ENCODE data around the gene SP110. TPM values are rescaled to one million over a fixed set of nuclear protein-coding genes. Genes with fewer than 3 reads are reported as not detected.

The SP110 gene
- total and polyA plus RNA-seq, 2 experiments from 2014 or later = 2.3 to 8.2 TPM

DNA sequence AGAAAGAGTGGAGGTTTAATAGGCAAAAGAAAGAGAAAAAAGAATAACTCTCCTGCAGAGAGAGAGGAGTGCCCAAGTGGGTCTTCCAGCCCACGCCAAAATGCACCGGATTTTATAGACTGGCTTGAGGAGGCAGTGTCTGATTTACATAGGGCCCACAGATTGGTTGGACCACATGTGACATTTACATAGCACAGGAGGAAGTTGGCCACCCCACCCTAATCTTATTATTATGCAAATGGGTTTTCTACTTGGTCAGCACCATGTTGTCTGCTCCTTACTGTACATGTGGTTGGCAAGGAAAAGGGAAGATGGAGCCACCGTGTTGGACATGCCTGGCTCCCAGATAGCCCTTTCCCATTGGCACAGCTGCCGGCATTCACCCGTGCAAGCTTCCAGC is 56.8 kb downstream of the SP110 start:
- H3K4me3 Mint-ChIP-seq = no peak overlapping the region
- H3K4me3 ChIP-seq = no peak overlapping the region
- DNase-seq (ENCODE audit: low spot score) (no peak), ATAC-seq (no peak)
- H3K79me2 ChIP-seq (replicated peaks; ENCODE audit: insufficient read depth) = no peaks in the 10 kb centered on the region
- H3K4me1 ChIP-seq (ENCODE audit: insufficient read depth) = no peaks in the 10 kb centered on the region
- H3F3A ChIP-seq (replicated peaks; ENCODE audit: low read depth) = no peaks in the 10 kb centered on the region
- H3K36me3 Mint-ChIP-seq (ENCODE audit: low read depth) = no peaks in the 10 kb centered on the region
- no peaks in the 10 kb centered on the region for H3K27me3 ChIP-seq (ENCODE audit: insufficient read depth)
- H3K27ac Mint-ChIP-seq = no peak overlapping the region
- H2AFZ ChIP-seq = no peak overlapping the region
- peaks cover 10% of the 10 kb centered on the region for H3K27me3 Mint-ChIP-seq (ENCODE audit: insufficient read depth, low read depth, poor library complexity)
- H3K4me2 ChIP-seq = no peak overlapping the region
- H3K36me3 ChIP-seq (ENCODE audit: insufficient read depth) = no peaks in the 10 kb centered on the region
- H3K27ac ChIP-seq (ENCODE audit: low read depth) = no peak overlapping the region
- no peaks in the 10 kb centered on the region for H4K20me1 ChIP-seq (replicated peaks; ENCODE audit: insufficient read depth)
- no peak for TF ChIP-seq ZNF114 (CRISPR knock-in tag; IDR thresholded peaks at IDR 0.05)
- no peak for TF ChIP-seq NANOG (IDR thresholded peaks at IDR 0.05; ENCODE audit: borderline replicate concordance)
- TF ChIP-seq, protein P1, sequence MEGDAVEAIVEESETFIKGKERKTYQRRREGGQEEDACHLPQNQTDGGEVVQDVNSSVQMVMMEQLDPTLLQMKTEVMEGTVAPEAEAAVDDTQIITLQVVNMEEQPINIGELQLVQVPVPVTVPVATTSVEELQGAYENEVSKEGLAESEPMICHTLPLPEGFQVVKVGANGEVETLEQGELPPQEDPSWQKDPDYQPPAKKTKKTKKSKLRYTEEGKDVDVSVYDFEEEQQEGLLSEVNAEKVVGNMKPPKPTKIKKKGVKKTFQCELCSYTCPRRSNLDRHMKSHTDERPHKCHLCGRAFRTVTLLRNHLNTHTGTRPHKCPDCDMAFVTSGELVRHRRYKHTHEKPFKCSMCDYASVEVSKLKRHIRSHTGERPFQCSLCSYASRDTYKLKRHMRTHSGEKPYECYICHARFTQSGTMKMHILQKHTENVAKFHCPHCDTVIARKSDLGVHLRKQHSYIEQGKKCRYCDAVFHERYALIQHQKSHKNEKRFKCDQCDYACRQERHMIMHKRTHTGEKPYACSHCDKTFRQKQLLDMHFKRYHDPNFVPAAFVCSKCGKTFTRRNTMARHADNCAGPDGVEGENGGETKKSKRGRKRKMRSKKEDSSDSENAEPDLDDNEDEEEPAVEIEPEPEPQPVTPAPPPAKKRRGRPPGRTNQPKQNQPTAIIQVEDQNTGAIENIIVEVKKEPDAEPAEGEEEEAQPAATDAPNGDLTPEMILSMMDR (conservative IDR thresholded peaks at IDR 0.05; ENCODE audit: low read depth in 2 of 2) = no peak
- H3K4me1 Mint-ChIP-seq = 0 out of 3 replicates have a peak, but pooled peaks cover 2% of the 10 kb centered on the region
- peaks cover 2% of the 10 kb centered on the region; the same call in 2 of the 3 replicates for H3K9me3 Mint-ChIP-seq
- peaks cover 4% of the 10 kb centered on the region; the same call in 1 of the 2 replicates for H3K9me2 ChIP-seq (ENCODE audit: insufficient read depth)

DNA sequence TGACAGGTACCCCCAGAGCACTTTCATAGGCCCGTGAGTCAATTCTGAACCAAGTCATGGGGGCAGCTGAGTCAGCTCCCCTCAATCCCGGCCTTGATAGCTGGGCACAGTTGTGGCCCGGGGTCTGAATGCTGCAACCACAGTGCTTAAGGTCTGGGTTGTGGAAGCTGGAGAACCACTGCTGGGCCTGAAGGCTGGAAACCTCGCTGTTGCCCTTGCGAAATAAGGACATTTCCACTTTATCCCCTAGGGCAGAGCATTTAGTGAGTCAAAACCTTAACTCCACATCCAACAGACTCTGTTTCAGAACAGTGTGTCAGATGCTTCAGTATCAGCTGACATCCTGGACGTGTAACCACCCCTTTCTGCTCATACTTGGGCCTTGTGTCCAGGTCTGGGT is 58.6 kb downstream of the SP110 start:
- no peaks in the 10 kb centered on the region for H3K36me3 ChIP-seq (ENCODE audit: insufficient read depth)
- peaks cover 10% of the 10 kb centered on the region for H3K27me3 Mint-ChIP-seq (ENCODE audit: insufficient read depth, low read depth, poor library complexity)
- TF ChIP-seq EZH2 (IDR thresholded peaks at IDR 0.05; ENCODE audit: low read depth, unreplicated experiment) (no peak), STAT1 (IDR thresholded peaks at IDR 0.05; ENCODE audit: unreplicated experiment) (no peak), ZNF114 (CRISPR knock-in tag; IDR thresholded peaks at IDR 0.05) (no peak), POLR2AphosphoS5 (IDR thresholded peaks at IDR 0.05; ENCODE audit: low read depth) (no peak), NANOG (IDR thresholded peaks at IDR 0.05; ENCODE audit: borderline replicate concordance) (no peak), EZH2phosphoT487 (IDR thresholded peaks at IDR 0.05; ENCODE audit: unreplicated experiment) (no peak), ZNF331 (CRISPR knock-in tag; IDR thresholded peaks at IDR 0.05; ENCODE audit: low read depth) (no peak)
- TF ChIP-seq, protein P2, sequence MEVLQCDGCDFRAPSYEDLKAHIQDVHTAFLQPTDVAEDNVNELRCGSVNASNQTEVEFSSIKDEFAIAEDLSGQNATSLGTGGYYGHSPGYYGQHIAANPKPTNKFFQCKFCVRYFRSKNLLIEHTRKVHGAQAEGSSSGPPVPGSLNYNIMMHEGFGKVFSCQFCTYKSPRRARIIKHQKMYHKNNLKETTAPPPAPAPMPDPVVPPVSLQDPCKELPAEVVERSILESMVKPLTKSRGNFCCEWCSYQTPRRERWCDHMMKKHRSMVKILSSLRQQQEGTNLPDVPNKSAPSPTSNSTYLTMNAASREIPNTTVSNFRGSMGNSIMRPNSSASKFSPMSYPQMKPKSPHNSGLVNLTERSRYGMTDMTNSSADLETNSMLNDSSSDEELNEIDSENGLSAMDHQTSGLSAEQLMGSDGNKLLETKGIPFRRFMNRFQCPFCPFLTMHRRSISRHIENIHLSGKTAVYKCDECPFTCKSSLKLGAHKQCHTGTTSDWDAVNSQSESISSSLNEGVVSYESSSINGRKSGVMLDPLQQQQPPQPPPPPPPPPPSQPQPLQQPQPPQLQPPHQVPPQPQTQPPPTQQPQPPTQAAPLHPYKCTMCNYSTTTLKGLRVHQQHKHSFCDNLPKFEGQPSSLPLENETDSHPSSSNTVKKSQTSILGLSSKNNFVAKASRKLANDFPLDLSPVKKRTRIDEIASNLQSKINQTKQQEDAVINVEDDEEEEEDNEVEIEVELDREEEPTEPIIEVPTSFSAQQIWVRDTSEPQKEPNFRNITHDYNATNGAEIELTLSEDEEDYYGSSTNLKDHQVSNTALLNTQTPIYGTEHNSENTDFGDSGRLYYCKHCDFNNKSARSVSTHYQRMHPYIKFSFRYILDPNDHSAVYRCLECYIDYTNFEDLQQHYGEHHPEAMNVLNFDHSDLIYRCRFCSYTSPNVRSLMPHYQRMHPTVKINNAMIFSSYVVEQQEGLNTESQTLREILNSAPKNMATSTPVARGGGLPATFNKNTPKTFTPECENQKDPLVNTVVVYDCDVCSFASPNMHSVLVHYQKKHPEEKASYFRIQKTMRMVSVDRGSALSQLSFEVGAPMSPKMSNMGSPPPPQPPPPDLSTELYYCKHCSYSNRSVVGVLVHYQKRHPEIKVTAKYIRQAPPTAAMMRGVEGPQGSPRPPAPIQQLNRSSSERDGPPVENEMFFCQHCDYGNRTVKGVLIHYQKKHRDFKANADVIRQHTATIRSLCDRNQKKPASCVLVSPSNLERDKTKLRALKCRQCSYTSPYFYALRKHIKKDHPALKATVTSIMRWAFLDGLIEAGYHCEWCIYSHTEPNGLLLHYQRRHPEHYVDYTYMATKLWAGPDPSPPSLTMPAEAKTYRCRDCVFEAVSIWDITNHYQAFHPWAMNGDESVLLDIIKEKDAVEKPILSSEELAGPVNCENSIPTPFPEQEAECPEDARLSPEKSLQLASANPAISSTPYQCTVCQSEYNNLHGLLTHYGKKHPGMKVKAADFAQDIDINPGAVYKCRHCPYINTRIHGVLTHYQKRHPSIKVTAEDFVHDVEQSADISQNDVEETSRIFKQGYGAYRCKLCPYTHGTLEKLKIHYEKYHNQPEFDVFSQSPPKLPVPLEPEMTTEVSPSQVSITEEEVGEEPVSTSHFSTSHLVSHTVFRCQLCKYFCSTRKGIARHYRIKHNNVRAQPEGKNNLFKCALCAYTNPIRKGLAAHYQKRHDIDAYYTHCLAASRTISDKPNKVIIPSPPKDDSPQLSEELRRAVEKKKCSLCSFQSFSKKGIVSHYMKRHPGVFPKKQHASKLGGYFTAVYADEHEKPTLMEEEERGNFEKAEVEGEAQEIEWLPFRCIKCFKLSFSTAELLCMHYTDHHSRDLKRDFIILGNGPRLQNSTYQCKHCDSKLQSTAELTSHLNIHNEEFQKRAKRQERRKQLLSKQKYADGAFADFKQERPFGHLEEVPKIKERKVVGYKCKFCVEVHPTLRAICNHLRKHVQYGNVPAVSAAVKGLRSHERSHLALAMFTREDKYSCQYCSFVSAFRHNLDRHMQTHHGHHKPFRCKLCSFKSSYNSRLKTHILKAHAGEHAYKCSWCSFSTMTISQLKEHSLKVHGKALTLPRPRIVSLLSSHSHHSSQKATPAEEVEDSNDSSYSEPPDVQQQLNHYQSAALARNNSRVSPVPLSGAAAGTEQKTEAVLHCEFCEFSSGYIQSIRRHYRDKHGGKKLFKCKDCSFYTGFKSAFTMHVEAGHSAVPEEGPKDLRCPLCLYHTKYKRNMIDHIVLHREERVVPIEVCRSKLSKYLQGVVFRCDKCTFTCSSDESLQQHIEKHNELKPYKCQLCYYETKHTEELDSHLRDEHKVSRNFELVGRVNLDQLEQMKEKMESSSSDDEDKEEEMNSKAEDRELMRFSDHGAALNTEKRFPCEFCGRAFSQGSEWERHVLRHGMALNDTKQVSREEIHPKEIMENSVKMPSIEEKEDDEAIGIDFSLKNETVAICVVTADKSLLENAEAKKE (CRISPR knock-in tag; IDR thresholded peaks at IDR 0.05) = no peak
- TF ChIP-seq, protein P1 (conservative IDR thresholded peaks at IDR 0.05; ENCODE audit: low read depth in 2 of 2) = no peak
- TF ChIP-seq, protein P3, sequence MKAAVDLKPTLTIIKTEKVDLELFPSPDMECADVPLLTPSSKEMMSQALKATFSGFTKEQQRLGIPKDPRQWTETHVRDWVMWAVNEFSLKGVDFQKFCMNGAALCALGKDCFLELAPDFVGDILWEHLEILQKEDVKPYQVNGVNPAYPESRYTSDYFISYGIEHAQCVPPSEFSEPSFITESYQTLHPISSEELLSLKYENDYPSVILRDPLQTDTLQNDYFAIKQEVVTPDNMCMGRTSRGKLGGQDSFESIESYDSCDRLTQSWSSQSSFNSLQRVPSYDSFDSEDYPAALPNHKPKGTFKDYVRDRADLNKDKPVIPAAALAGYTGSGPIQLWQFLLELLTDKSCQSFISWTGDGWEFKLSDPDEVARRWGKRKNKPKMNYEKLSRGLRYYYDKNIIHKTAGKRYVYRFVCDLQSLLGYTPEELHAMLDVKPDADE (IDR thresholded peaks at IDR 0.05) = no peak

More for the DNA sequence above, 58.6 kb downstream of the SP110 start:
- Histone ChIP-seq H3K4me1 (ENCODE audit: insufficient read depth) (no peaks in the 10 kb centered on the region), H4K20me1 (replicated peaks; ENCODE audit: insufficient read depth) (no peaks in the 10 kb centered on the region), H2AFZ (no peak overlapping the region), H3K27me3 (ENCODE audit: insufficient read depth) (no peaks in the 10 kb centered on the region), H3K79me2 (replicated peaks; ENCODE audit: insufficient read depth) (no peaks in the 10 kb centered on the region), H3K4me2 (no peak overlapping the region), H3F3A (replicated peaks; ENCODE audit: low read depth) (no peaks in the 10 kb centered on the region), H3K27ac (ENCODE audit: low read depth) (no peak overlapping the region), H3K9me2 (ENCODE audit: insufficient read depth) (peaks cover 4% of the 10 kb centered on the region; the same call in 1 of the 2 replicates), H3K4me3 (no peak overlapping the region)
- no peak for ATAC-seq
- Mint-ChIP-seq H3K4me1 (peaks cover 5% of the 10 kb centered on the region; the same call in 1 of the 3 replicates), H3K4me3 (no peak overlapping the region), H3K27ac (no peak overlapping the region), H3K9me3 (peaks cover 6% of the 10 kb centered on the region), H3K36me3 (ENCODE audit: low read depth) (peaks cover 3% of the 10 kb centered on the region; the same call in 1 of the 3 replicates)
- DNase-seq (ENCODE audit: low spot score) = no peak

All from GM23338 (cell line).